ENCODE results near the gene BANF2. TPM values are rescaled to one million over a fixed set of nuclear protein-coding genes. Genes with fewer than 3 reads are reported as not detected.
"Not testable (repeated sequence)": the region's sequence is repeated elsewhere in the genome, so short reads cannot be mapped to it uniquely, and the experiment has no call there.

Gene BANF2
- total RNA-seq, 1 donor from 2014 or later: not detected

GRCh38 chr20:17705916-17706315, 6.2 kb downstream of the BANF2 start:
- Mint-ChIP-seq H3K9me3 (ENCODE audit: low read depth) (no peaks in the 10 kb centered on the region), H3K36me3 (ENCODE audit: insufficient read depth) (no peaks in the 10 kb centered on the region), H3K27me3 (peaks cover 9% of the 10 kb centered on the region), H3K4me1 (ENCODE audit: low read depth) (peaks cover 34% of the 10 kb centered on the region), H3K27ac (no peak overlapping the region), H3K4me3 (ENCODE audit: low read depth) (no peak overlapping the region)
- no peak for TF ChIP-seq CTCF (IDR thresholded peaks at IDR 0.05; ENCODE audit: unreplicated experiment)
- no peak for DNase-seq (ENCODE audit: low spot score, unreplicated experiment)

- Mint-ChIP-seq H3K36me3 (ENCODE audit: insufficient read depth) (no peaks in the 10 kb centered on the region), H3K9me3 (ENCODE audit: low read depth) (no peaks in the 10 kb centered on the region), H3K27ac (no peak overlapping the region), H3K27me3 (peaks cover 9% of the 10 kb centered on the region), H3K4me3 (ENCODE audit: low read depth) (no peak overlapping the region), H3K4me1 (ENCODE audit: low read depth) (peaks cover 39% of the 10 kb centered on the region)
- TF ChIP-seq CTCF (IDR thresholded peaks at IDR 0.05; ENCODE audit: unreplicated experiment): no peak
- no peak for DNase-seq (ENCODE audit: low spot score, unreplicated experiment)
Observed at GRCh38 chr20:17706632-17707031, 6.9 kb downstream of the BANF2 start.

GRCh38 chr20:17707951-17708350, 8.2 kb downstream of the BANF2 start:
- not testable (repeated sequence) for H3K27me3 Mint-ChIP-seq; DNase-seq (ENCODE audit: low spot score, unreplicated experiment); H3K9me3 Mint-ChIP-seq (ENCODE audit: low read depth); H3K36me3 Mint-ChIP-seq (ENCODE audit: insufficient read depth); H3K4me3 Mint-ChIP-seq (ENCODE audit: low read depth)
- peaks cover 44% of the 10 kb centered on the region for H3K4me1 Mint-ChIP-seq (ENCODE audit: low read depth)
- H3K27ac Mint-ChIP-seq: peak overlapping the region; percentile 96

GRCh38 chr20:17708675-17709360, 9.1 kb downstream of the BANF2 start:
- Mint-ChIP-seq H3K36me3 (ENCODE audit: insufficient read depth) (no peaks in the 10 kb centered on the region), H3K4me3 (ENCODE audit: low read depth) (peak overlapping the region; percentile 36), H3K4me1 (ENCODE audit: low read depth) (peaks cover 43% of the 10 kb centered on the region), H3K9me3 (ENCODE audit: low read depth) (no peaks in the 10 kb centered on the region), H3K27ac (peak overlapping the region; percentile 96), H3K27me3 (peaks cover 6% of the 10 kb centered on the region)
- no peak for DNase-seq (ENCODE audit: low spot score, unreplicated experiment)
- no peak for TF ChIP-seq CTCF (IDR thresholded peaks at IDR 0.05; ENCODE audit: unreplicated experiment)

- Mint-ChIP-seq H3K9me3 (ENCODE audit: low read depth) (no peaks in the 10 kb centered on the region), H3K4me1 (ENCODE audit: low read depth) (peaks cover 44% of the 10 kb centered on the region), H3K36me3 (ENCODE audit: insufficient read depth) (no peaks in the 10 kb centered on the region), H3K4me3 (ENCODE audit: low read depth) (peak overlapping the region; percentile 35), H3K27me3 (peaks cover 4% of the 10 kb centered on the region), H3K27ac (peak overlapping the region; percentile 96)
- DNase-seq (ENCODE audit: low spot score, unreplicated experiment): no peak
- TF ChIP-seq CTCF (IDR thresholded peaks at IDR 0.05; ENCODE audit: unreplicated experiment): no peak
Observed at GRCh38 chr20:17709361-17710293, 9.9 kb downstream of the BANF2 start.

Measured in progenitor cell of endocrine pancreas (in vitro differentiated cells).